ENCODE measurements around the gene TRIB2.

GRCh38 chr2:12686708-12687283, 29.9 kb upstream of the TRIB2 start:
- no peak for TF ChIP-seq CTCF (IDR thresholded peaks at IDR 0.05; ENCODE audit: extremely low read depth in 1 of 2, insufficient read depth in 1 of 2, low read depth in 1 of 2, low read length in 2 of 2)
- no peak for TF ChIP-seq MAX (IDR thresholded peaks at IDR 0.05; ENCODE audit: insufficient read depth, insufficient read length)
- TF ChIP-seq POLR2A (IDR thresholded peaks at IDR 0.05; ENCODE audit: low read depth, low read length), result no peak
- TF ChIP-seq POLR2AphosphoS5 (IDR thresholded peaks at IDR 0.05; ENCODE audit: insufficient read depth, low read depth, low read length), result no peak
